Anterior cingulate cortex (tissue), 58 donors: Measurements from ENCODE around the gene SH2B3.
"Not testable (repeated sequence)": the region's sequence is repeated elsewhere in the genome, so short reads cannot be mapped to it uniquely, and the experiment has no call there.

Source experiments
- DNase-seq, 58 donors: peaks; one replicate each; lab custom pipeline; 2025; lab: John Stamatoyannopoulos, UW

Gene SH2B3

DNA sequence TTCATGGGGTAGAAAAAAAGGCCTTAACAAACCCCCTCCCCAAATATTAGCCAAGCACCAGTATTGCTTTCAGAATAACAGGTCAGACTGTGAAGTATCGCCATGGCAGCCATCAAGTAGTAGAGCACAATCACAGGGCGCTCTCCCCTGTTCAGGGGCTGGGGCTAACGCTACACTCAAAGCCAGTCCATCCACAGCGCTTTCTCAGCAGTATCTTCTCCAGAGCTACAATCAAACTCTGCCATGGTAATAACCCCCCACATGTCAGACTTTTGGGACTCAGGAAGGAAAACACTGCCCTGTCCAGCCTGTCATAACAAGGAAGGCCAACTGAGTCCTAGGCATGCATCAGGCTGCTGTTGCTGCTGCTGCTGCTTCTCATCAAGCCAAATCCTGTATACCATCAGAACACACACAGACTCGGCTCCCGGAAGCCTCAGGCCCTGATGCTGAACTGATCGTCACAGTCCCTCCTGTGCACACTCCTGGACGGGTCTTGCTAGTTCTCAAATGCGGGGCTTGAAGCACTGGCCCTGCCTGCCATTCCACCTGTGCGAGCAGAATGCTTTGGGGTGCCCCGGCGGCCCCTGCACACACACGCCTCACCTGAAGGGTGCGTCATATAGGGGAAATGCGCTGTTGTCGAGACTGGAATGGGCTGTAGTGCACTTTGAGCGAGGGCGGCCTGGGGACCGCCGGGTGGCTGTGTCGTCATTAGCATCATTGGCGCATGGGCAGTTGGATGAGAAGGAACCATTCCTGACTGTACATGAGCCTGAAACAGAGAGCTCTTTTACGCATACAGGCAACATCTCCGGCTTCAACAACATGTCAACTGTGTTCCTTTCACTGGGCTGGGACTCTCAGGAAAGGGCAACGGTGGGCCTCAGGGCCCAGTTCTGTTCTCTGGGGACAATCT, 47.6 kb downstream of the SH2B3 start:
- DNase-seq = peak in 18 of 58 donors; percentile 17 to 68 (median 40)

DNA sequence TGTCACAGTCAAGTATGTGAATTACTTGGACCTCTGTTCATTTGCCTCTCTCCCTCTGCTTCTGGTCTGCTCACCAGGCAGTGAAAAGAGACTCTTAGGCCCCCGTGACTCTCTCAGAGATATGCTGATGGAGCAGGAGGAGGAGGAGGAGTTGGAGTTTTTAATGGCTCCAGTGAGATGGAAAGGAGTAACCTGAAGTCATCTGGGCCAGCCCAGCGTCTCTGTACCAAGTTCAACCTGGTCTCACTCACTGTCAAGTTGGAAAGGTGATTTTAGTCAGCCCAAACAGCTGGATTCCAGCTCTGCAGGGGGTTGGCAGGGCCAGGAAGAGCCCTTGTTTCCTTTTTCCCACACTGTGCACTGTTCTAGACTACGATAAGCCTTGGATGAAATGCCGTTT, 48.6 kb downstream of the SH2B3 start:
- DNase-seq = no peak

DNA sequence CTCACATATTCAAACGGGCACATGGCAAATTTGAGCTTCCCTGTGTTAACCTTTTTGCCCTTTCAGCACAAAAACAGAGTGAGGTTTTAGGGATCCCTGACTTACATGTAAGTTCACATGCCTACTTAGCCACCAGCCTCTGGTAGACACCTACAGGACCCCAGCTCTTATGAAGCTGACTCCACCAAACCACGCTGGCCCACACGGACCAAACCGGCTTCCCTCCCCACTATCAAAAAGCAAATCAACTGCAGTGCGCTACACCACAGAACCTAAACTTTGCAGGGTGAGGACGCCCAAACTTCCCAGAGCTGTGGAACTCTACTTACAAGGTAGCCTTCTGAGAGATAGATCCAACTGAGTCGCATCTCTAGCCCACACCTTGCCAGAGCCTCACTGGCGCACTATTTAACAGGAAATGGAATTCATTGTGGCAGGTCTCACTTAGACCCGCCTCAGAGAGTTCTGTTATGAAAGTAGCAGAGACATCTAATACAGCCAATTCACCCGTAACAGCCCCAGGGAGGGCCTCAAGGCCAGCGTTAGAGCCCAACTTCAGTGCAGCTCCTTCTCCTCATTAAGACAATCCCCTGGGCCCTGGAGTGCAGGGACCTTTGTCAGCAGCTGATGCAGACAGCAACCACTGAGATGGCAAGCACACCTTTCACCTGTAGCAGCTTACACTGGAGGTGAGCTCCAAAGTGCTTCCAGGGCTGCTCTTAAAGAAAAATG, 49.2 kb downstream of the SH2B3 start:
- no peak for DNase-seq

DNA sequence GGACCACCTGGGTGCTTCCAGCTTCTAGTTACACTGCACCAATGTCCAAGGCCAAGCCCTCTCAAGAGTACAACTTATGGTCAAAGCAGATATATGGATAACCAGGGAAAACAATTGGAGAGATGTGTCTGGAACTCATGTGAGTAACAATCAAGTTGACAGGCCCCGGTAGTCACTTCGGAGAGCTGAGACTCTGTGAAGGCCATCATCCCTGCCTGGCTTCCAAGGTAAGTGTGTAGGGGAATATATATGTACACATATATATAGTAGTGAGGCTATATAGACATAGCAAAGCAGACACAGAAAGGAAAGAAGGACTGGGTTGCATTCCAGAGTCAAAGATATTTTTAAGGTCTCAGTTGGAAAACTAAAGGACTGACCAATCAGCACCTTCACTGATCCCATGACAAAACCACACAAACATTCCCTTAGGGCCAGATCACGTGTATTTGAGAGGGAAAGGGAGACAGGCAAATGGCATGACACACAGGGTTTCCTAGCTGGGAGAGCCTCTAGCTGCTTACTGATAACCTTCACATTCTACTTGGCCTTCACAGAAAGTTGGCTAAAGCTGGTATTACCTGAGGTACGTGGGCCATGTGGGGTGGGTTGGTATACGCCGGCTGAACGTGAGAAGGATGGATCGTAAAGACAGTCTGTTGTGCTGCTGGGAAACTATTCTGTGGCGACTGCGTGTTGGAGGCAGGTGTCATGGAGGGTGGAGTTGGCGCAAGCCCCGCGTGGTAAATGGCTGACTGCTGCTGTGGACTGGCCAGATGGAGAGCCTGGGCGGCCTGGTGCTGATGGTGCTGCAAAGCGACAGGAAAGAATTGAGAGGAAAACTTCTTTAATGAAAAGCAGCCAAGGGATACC, 50.0 kb downstream of the SH2B3 start:
- peak in 1 of 58 donors; percentile 16 for DNase-seq

DNA sequence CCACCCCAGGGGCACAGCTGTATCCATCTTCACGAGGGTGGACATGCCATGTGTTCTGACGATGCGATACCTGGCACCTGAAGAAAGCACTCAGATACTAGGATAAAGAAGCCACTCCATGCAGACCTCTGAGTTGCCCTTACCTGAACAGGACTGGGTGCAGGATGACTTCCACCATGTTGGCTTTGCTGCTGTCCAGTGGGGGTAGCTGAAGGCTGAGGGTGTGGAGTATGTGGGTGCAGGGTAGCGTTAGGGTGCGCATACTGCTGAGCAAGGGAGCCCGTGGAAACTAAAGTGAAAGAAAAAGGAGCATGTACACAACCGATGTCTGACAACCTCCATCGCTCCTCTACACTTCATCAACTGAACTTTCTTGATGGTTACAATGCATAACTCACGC, 51.3 kb downstream of the SH2B3 start:
- no peak for DNase-seq

DNA sequence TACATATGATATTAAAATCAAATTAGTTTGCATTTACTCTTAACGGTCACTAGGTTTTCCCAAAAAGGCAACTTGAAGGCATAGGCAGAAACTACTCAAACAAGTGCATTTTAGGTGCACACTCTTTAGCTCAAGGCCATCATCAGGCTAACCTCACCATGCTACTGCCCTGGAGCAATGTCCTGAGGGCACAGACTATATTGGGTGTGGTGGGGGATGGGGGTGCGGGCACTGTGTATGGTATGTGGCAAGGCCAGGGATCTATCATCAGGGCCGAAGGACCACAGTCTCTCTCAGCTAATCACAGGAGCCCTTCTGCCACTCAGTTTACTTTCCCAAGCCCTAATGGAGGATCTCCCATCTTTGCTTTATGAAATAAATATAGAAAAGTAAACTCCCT, 51.9 kb downstream of the SH2B3 start:
- DNase-seq = no peak

DNA sequence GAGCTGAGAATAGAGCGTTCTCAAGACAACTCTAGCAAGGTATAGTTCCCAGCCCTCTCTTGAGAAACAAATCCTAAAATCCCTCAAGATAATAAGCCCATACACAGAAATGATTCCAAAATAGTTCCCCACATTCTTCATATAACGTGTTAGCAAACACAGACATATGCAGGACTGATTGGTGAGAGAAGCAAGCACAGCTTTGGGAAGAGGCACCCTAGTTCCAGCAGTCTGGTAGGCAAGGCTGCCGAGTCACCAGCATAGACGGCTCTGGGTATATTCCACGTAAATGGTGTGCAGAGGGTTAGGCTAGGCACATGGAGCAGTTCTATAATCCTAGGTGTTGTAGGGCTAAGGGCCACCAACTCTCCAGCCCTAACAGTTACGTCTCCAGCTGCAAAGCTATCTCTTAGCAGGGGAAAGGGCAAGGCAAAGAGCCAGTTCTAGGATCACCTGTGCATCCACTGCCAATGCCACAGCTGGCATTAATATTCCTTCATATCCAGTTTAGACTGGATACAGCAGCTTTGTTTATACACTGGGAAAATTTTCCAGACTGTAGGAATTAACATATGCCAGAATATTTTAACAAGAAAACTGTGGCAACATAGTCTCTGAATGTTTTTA, 52.9 kb downstream of the SH2B3 start:
- no peak for DNase-seq

DNA sequence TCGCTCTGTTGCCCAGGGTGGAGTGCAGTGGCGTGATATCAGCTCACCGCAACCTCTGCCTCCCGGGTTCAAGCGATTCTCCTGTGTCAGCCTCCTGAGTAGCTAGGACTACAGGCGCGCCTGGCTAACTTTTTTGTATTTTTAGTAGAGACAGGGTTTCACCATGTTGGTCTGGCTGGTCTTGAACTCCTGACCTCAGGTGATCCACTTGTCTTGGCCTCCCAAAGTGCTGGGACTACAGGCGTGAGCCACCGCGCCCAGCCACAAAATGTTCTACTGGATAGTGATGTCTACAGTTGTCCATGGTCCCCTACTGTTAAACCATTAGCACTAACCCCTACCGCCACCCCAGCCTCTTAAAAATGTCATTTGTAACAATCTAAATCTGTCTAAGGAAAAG, 54.4 kb downstream of the SH2B3 start:
- DNase-seq = not testable (repeated sequence)

DNA sequence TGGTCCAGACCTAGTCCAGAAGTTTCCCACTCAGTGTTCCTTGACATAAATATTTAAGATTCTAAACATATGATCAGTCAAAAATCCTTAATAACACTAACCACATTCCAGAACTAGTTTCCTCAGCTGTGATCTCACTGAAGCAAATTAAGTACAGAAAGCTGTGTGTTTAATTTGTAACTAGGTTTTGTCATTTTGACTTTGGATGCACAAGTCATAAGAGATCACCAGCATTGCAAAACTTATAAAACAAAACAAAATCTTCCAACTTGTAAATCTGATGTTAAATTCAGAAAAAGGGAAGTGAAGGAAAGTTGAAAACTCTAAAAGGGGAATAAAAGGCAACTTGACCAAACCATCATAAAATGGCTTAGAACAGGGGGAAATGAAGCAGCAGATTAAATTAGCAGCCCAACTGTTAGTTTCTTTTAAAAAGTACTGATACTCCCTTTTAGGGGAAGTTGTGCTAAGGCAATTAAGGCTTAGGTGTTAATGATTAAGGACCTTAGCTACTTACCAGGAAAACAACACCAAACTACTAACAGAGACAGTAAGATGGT, 56.6 kb downstream of the SH2B3 start:
- no peak for DNase-seq

DNA sequence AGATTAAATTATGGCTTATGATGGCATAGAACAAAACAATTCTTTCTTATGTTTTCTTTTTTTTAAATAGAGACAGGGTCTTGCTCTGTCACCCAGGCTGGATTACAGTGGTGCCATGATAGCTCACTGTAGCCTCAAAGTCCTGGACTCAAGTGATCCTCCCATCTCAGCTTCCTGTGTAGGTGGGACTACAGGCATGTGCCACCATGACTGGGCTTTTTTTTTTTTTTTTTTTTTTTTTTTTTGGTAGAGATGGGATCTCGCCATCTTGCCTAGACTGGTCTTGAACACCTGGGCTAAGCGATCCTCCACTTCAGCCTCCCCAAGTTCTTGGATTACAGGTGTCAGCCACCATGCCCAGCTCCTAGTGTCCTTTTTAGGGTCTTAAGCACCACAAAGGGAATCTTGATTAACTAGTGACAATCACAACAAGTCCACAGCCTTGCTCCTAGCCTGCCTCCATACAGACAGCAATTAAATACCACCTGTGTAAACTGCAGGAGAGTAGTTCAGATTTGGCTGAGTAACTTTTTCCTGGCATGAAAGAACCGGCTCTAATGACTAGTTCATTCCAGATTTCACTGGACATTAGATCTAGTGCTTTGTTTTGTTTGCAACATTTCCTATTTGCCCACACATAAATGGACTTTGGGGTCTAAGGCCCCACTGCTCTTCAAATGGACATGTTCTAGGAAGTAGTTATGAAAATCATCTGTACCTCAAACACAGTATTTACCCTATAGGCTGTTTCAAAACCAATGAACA, 61.6 kb downstream of the SH2B3 start:
- no peak for DNase-seq

DNA sequence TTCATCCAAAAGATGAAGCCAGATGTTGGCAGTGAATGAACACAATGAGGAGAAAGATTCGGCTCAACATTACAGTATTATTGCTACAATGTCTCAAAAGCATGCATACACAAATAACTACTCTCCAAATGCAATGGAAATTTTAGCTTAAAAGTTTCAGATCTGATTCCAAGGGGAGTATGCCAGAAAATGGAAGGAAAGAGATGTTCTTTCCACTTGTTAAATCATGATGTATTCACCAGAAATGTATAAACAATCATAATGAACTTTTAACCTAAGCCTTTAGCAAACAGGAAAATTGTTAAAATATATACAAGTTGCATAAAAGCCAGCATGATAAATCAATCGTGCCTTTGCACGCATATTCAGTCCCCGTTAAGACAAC, 62.1 kb downstream of the SH2B3 start:
- no peak for DNase-seq

DNA sequence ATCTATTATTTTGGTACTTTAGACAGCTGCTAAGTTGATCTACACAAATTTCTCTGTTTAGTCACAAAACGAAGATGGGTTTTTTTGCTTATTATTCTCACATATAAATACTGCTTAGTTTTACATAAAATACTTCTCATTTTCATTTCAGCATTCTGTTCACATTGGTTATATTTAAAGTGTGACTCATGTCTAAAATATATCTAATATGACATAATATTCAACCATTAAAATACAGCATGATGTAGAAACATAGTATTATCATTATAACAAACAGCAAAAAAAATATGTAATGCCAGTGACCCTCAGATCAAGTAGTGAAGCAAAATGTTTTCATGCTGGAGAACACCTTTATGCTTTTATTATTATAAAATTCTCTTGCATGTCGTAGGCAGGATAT, 63.7 kb downstream of the SH2B3 start:
- DNase-seq = no peak

DNA sequence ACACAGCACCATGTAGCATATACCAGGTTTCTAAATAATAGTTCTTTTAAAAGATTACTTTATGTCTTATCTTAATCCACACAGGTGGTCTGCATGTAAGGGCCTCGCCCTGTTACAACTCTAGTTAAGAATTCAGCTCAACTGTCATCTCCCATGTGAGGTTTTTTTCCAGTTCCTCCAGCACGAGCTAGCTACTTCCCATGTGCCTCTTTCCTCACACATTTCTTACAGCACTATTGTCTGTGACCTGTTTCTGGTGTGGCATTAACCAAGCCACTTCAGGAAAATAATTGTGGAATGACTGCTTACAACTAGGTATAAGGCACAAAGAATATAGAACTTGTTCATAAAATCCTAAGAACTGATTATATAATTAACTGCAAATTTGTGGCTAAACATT, 65.5 kb downstream of the SH2B3 start:
- no peak for DNase-seq

DNA sequence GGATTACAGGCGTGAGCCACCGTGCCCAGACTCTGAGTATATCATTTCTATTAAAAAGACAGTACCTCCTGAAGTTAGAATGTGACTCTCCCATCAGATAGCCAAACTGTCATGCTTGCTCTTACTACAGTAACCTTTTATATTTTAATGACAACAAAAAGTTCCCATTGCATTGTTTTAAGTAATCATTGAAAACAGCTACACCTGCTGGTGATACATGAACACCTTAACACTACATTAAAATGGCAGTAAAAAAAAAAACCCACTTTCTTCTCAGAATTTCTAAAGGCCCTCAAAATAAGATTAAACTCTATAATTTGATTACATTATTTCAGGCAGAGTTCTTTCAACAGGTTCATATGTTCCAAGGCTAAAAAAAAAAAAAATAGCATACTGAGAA, 76.7 kb downstream of the SH2B3 start:
- DNase-seq = no peak

DNA sequence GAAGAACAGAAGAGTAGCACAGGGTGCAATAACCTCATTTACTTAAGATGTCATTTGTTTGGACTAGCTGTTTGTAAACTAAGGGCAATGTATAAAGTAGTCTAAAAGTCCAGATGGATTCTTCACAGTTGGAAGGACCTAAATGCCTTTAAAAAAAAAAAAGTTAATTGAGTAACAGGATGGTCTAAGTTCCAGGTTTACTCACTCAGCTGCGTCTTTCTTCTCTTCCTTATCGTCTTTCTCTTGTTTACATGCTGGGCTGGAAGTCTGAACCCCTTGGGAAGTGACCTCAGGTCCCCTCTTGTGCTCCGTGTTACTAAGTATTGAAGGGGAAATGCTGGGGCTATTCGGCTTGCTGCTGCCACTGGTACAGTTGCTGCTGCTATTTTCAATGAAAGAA, 82.5 kb downstream of the SH2B3 start:
- no peak for DNase-seq

DNA sequence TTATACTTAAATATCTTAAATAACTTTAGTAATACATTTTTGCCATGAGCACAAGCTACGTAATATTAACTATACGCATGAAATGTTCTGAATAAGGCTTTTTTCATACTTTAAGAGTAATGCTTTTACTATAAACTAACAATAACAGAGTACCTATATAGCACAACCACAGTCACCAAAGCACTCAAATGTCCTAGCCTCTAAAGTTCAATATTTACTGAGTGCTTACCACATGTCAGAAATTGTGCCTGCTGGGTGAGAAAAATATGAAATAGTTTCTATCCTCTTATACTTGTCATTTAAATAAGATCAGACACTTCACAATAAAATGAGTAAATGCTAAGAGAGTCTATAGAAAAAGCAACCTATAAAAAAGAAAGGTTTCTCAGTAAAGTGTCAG, 83.1 kb downstream of the SH2B3 start:
- no peak for DNase-seq

DNA sequence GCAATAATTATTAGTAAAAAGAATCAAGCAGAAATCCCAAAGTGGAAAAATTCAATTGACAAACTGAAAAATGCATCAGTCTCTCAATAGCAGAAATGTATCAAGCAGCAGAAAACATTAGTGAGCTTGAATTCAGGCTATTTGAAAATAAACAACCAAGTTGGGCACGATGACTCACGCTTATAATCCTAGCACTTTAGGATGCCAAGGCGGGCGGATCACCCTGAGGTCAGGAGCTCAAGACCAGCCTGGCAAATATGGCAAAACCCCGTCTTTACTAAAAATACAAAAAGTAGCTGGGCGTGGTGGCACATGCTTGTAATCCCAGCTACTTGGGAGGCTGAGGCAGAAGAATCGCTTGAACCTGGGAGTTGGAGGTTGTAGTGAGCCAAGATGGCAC, 87.3 kb downstream of the SH2B3 start:
- not testable (repeated sequence) for DNase-seq

DNA sequence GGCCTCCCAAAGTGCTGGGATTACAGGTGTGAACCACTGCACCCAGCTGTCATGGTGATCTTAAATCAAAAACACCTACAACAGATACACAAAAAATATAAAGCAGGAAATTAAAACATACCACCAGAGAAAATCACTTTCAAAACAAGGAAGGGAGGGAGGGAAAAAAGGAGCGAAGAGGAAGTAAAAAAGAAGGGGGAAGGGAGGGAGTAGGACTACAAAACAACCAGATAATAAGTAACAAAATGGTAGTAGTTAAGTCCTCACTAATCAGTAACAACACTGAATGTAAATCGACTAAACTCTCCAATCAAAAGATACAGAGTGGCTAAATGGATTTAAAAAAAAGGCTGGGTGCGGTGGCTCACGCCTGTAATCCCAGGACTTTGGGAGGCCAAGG, 89.0 kb downstream of the SH2B3 start:
- no peak for DNase-seq
